GM19463 (cell line): ENCODE measurements around the gene UGT2B11.
"Not testable (repeated sequence)": the region's sequence is repeated elsewhere in the genome, so short reads cannot be mapped to it uniquely, and the experiment has no call there.

Experiments
- ATAC-seq: cut with Tn5 transposase; IDR thresholded peaks from one replicate; pipeline ENCODE4 v1.9.1; 2021; ENCODE audit warnings: mild to moderate bottlenecking, moderate library complexity; ENCODE audit not compliant: unreplicated experiment

The UGT2B11 gene

GRCh38 chr4:69170233-69171134, 44.1 kb downstream of the UGT2B11 start:
- ATAC-seq: peak; percentile 83

GRCh38 chr4:69169171-69169570, 45.4 kb downstream of the UGT2B11 start:
- ATAC-seq: not testable (repeated sequence)

- no peak for ATAC-seq
Observed at GRCh38 chr4:69167300-69167699, 47.2 kb downstream of the UGT2B11 start.

- not testable (repeated sequence) for ATAC-seq
Observed at GRCh38 chr4:69166376-69166775, 48.2 kb downstream of the UGT2B11 start.

GRCh38 chr4:69165707-69166106, 48.8 kb downstream of the UGT2B11 start:
- not testable (repeated sequence) for ATAC-seq

- no peak for ATAC-seq
Observed at GRCh38 chr4:69156913-69157312, 57.6 kb downstream of the UGT2B11 start.

- ATAC-seq: no peak
Observed at GRCh38 chr4:69154021-69154420, 60.5 kb downstream of the UGT2B11 start.
